SKM-1 treated with dmso at 0.1 percent for 144 hours (cell line): ENCODE measurements around the gene RBM14.
"Not testable (repeated sequence)": the region's sequence is repeated elsewhere in the genome, so short reads cannot be mapped to it uniquely, and the experiment has no call there.

Source experiments
- DNase-seq: peaks from one replicate; lab custom pipeline; 2025; ENCODE audit not compliant: unreplicated experiment; lab: John Stamatoyannopoulos, UW

Gene RBM14

DNA sequence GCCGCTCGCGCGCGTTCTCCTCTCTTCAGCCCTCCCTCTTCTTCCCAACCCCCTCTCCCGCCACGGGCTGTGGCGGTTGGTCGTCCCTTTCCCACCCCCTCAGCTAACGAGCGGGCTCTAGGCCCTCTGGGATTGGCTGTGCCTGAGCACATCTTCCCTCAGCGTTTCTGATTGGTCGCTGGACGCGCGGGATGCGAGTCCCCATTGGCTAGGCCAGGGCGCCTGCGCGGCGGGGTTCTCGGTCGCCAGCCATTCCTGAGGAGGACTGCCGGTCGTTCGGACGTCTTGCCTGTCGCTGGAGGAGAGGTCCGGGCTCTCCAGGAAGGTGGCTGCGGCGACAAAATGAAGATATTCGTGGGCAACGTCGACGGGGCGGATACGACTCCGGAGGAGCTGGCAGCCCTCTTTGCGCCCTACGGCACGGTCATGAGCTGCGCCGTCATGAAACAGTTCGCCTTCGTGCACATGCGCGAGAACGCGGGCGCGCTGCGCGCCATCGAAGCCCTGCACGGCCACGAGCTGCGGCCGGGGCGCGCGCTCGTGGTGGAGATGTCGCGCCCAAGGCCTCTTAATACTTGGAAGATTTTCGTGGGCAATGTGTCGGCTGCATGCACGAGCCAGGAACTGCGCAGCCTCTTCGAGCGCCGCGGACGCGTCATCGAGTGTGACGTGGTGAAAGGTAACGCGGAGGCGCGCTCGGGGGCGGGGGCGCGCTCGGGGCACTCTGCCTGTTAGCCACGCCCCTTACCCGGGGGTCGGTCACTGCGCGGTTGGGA is at the start of gene RBM14:
TSS of gene RBM14 (plus strand) at position 252 of the 776 bp plus-strand sequence. CDS start at position 343, 91 bp downstream.
- DNase-seq = peak; percentile 98

- no peak for DNase-seq
These were observed 48.7 kb upstream of the RBM14 start for GRCh38 chr11:66567787-66568123.

DNA sequence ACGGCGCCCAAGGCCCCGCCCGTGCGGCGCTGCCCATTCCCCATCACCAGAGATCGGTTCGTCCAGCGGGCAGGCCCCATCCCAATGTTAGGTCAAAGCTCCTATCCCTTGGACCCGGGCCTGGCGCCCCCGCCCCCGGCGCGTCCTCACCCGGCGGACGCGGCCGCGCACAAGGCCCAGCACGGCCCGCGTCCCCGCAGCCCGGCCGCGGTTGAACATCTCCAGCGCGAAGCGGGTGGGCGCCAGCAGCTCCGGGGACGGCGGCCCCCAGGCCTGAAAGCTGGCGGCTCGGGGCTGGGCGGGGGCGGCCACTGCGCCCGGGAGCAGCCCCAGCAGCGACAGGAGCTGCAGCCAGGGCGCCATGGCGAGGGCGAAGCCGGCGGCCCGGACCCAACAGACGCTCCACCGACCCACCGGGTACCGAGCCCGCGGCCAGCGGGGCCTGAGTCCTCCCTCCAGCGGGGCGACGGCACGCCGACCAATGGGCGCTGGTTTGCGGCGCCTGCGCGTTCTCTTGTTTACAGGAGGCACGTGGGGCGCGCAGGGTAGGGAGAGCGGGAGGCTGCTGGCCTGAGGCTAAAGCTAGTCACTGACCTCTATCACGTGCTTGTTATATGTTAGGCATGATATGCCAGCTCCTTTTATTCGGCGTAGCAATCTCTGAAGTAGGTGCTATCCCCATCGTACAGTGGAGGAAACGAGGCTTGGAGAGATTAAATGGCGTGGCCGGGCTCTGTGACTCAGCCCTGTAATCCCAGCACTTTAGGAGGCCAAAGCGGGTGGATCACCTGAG is 48.1 kb upstream of the RBM14 start, which contains the start of gene CTSF:
TSS of gene CTSF (minus strand) at position 483 of the 793 bp plus-strand sequence. CDS start at position 363, 120 bp downstream.
- peak; percentile 40 for DNase-seq

- no peak for DNase-seq
These were observed 47.4 kb upstream of the RBM14 start for GRCh38 chr11:66569076-66569475.

GRCh38 chr11:66570079-66570849 is 46.2 kb upstream of the RBM14 start:
- DNase-seq = no peak

- no peak for DNase-seq
These were observed 45.6 kb upstream of the RBM14 start for GRCh38 chr11:66570850-66571180.

- DNase-seq = peak; percentile 31
These were observed 37.3 kb upstream of the RBM14 start for GRCh38 chr11:66579017-66579606.

- no peak for DNase-seq
These were observed 35.6 kb upstream of the RBM14 start for GRCh38 chr11:66580803-66581202.

- DNase-seq = no peak
These were observed 35.2 kb upstream of the RBM14 start for GRCh38 chr11:66581261-66581660.

GRCh38 chr11:66582565-66583147 is 33.8 kb upstream of the RBM14 start:
- not testable (repeated sequence) for DNase-seq

DNA sequence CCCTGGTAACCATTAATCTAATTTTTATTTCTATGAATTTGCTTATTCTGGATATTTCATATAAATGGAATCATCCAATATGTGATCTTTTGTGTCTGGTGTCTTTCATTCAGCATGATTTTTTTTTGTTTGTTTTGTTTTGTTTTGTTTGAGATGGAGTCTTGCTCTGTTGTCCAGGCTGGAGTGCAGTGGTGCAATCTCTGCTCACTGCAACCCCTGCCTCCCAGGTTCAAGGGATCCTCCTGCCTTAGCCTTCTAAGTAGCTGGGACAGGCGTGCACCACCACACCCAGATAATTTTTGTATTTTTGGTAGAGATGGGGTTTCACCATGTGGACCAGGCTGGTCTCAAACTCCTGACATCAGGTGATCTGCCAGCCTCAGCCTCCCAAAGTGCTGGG is 31.0 kb upstream of the RBM14 start:
- DNase-seq = not testable (repeated sequence)

- DNase-seq = no peak
These were observed 30.3 kb upstream of the RBM14 start for GRCh38 chr11:66586136-66586535.

GRCh38 chr11:66589315-66589714 is 27.1 kb upstream of the RBM14 start:
- not testable (repeated sequence) for DNase-seq

- no peak for DNase-seq
These were observed 26.3 kb upstream of the RBM14 start for GRCh38 chr11:66589996-66590675.

GRCh38 chr11:66591175-66591574 is 25.3 kb upstream of the RBM14 start:
- no peak for DNase-seq

DNA sequence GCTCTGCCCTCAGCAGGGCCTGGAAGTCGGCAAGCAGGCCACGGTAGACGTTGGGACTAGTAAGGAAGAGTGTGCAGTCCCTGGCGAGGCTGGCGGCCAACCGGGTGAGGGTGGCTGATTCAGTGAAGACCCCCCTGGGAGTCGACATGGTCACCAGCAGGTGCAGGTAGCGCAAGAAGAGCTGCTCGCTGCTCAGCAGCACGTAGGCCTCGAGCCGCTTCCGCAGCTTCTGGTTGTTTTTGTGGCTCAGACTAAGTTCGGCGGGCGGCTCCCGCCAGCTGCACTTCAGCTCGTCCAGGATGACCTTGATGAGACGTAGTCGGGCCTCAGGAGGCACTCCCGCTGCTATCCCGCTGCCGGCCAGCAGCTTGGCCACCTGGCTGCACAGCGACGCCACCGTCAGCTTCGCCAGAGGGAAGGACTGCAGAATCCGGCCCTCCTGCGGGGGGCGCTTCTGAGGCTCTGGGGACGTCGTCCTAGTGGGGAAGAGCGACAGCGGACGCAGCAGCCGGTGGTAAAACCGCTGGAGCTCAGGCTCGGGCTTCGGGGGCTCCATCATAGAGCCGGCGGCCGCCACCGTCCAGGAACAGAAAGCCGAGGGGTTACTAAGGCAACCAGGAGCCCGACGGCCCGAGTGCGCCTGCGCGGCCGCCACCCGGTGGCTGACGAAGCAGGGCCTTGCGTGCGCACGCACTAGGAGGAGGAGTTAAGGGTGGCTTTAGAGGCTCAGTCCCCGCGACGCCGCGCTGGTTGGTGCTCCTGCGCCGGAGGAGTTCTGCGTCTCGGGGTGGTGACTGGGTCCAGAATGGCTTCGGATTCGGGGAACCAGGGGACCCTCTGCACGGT is 23.8 kb upstream of the RBM14 start, which contains the start of the genes CCDC87 and CCS:
TSS of gene CCDC87 (minus strand) at position 607 of the 846 bp plus-strand sequence. CDS start at position 559, 48 bp downstream.
TSS of gene CCS (plus strand) at position 729 of the 846 bp plus-strand sequence. CDS start at position 806, 77 bp downstream.
- DNase-seq = peak; percentile 92

GRCh38 chr11:66593303-66593635 is 23.2 kb upstream of the RBM14 start:
- DNase-seq = no peak

DNA sequence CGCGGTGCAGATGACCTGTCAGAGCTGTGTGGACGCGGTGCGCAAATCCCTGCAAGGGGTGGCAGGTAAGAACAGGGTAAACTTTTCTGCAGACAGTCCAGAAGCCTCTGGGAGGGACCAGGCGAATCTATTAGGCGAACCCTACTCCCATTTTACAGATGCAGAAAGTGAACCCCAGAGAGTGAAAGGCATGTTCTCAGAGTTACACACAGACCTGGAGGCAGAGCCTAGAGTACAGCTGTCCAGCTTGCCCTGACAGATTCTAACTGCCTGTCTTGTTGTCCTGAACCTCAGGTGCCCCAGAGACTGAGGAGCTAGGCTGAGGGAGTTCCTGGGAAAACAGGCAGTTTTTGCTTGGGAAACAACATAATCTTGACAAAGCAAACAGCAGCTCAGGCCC is 22.8 kb upstream of the RBM14 start:
- DNase-seq = no peak

DNA sequence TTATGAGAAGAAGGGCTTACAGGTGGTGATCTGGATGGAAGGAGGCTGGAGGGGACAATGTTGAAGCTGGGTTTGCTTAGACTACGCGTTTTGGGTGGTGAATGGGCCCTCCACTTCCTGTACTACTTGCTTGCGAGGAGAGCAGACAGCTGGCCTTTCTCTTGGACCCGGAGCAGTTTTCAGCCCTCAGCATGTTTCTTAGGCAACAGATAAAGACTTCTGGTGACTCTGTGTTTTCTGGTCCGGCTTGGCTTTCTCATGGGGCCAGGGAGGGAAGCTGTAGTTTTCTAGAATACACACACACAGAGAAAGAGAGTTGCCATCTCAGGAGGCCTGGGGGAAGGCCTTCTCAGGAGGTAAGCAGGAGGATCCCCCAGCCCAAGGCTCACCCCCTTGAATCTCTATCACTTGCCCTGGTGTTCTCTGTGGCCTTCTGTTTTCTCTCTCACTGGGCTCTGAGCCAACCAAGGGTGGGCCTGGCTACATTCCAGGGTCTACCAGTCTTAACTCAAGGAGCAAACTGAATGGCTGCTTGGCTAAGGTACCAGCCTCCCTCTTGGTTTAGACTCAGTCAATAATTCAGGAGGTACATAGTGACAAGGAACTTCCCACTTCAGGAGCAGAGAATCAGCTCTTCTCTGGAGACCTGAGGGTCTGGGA is 21.1 kb upstream of the RBM14 start:
- DNase-seq = peak; percentile 49
